WTC11 (cell line): ENCODE measurements around the gene CASP6. TPM values are rescaled to one million over a fixed set of nuclear protein-coding genes. Genes with fewer than 3 reads are reported as not detected.

Source experiments
- ATF1 ChIP-seq: sonication (generic); formaldehyde crosslinking; IDR thresholded peaks from 2 replicates; pipeline ENCODE4 v1.8.1; 2023; ENCODE audit warnings: mild to moderate bottlenecking, moderate library complexity, missing genetic modification reagents
- CBFB ChIP-seq: sonication (generic); formaldehyde crosslinking; IDR thresholded peaks from 2 replicates; pipeline ENCODE4 v1.8.1; 2022; ENCODE audit warnings: mild to moderate bottlenecking, low read depth, missing genetic modification reagents
- FOXK1 ChIP-seq: sonication (generic); formaldehyde crosslinking; IDR thresholded peaks from 2 replicates; pipeline ENCODE4 v1.8.0; 2022; ENCODE audit warnings: mild to moderate bottlenecking, moderate library complexity, missing genetic modification reagents
- FOXP1 ChIP-seq: sonication (generic); formaldehyde crosslinking; IDR thresholded peaks from 2 replicates; pipeline ENCODE4 v1.8.0; 2022; ENCODE audit warnings: missing genetic modification reagents, mild to moderate bottlenecking, moderate library complexity, borderline replicate concordance
- HMGA2 ChIP-seq: fragments of 250-450 bp; sonication (Bioruptor Pico); IDR thresholded peaks from 2 replicates; pipeline ENCODE4 v1.4.0; 2021; ENCODE audit warnings: mild to moderate bottlenecking, moderate library complexity
- JAZF1 ChIP-seq: fragments of 250-450 bp; sonication (Bioruptor Pico); IDR thresholded peaks from 2 replicates; pipeline ENCODE4 v1.9.0; 2021; ENCODE audit warnings: moderate library complexity, mild to moderate bottlenecking, inconsistent platforms
- JUN ChIP-seq: sonication (generic); formaldehyde crosslinking; IDR thresholded peaks from 2 replicates; pipeline ENCODE4 v1.8.0; 2023; ENCODE audit warnings: mild to moderate bottlenecking, missing genetic modification reagents
- NFATC4 ChIP-seq: fragments of 250-450 bp; sonication (Bioruptor Pico); IDR thresholded peaks from 2 replicates; pipeline ENCODE4 v1.9.0; 2021; ENCODE audit warnings: mild to moderate bottlenecking
- NFE2L1 ChIP-seq: sonication (generic); formaldehyde crosslinking; IDR thresholded peaks from 2 replicates; pipeline ENCODE4 v1.8.1; 2023; ENCODE audit warnings: missing genetic modification reagents
- NR1H2 ChIP-seq: sonication (generic); formaldehyde crosslinking; IDR thresholded peaks from 2 replicates; pipeline ENCODE4 v1.9.0; 2021; ENCODE audit warnings: mild to moderate bottlenecking, moderate library complexity, missing genetic modification reagents
- NR3C1 ChIP-seq: sonication (generic); formaldehyde crosslinking; conservative IDR thresholded peaks from 2 replicates; pipeline ENCODE4 v1.8.1; 2023; ENCODE audit warnings: low read depth, mild to moderate bottlenecking, missing genetic modification reagents
- OVOL2 ChIP-seq: fragments of 250-450 bp; sonication (Bioruptor Pico); IDR thresholded peaks from 2 replicates; pipeline ENCODE4 v1.9.0; 2021; ENCODE audit warnings: mild to moderate bottlenecking, borderline replicate concordance
- SMAD3 ChIP-seq: sonication (generic); formaldehyde crosslinking; IDR thresholded peaks from 2 replicates; pipeline ENCODE4 v1.8.0; 2022; ENCODE audit warnings: missing genetic modification reagents, mild to moderate bottlenecking, borderline replicate concordance
- SP1 ChIP-seq: sonication (generic); formaldehyde crosslinking; conservative IDR thresholded peaks from 2 replicates; pipeline ENCODE4 v1.8.1; 2022; ENCODE audit warnings: missing genetic modification reagents
- TEAD1 ChIP-seq: sonication (generic); formaldehyde crosslinking; IDR thresholded peaks from 2 replicates; pipeline ENCODE4 v1.8.0; 2022; ENCODE audit warnings: mild to moderate bottlenecking, missing genetic modification reagents
- TP53 ChIP-seq: sonication (generic); formaldehyde crosslinking; IDR thresholded peaks from 2 replicates; pipeline ENCODE4 v1.8.1; 2023; ENCODE audit warnings: mild to moderate bottlenecking, missing genetic modification reagents
- ZBTB21 ChIP-seq: sonication (generic); formaldehyde crosslinking; IDR thresholded peaks from 2 replicates; pipeline ENCODE4 v1.8.1; 2023; ENCODE audit warnings: mild to moderate bottlenecking, missing genetic modification reagents, borderline replicate concordance
- ZNF219 ChIP-seq: sonication (generic); formaldehyde crosslinking; IDR thresholded peaks from 2 replicates; pipeline ENCODE4 v1.8.0; 2023; ENCODE audit warnings: missing genetic modification reagents, mild to moderate bottlenecking, borderline replicate concordance
- total RNA-seq: library from RNA; stranded (reverse); gene quantifications from 3 replicates; pipeline ENCODE4 v1.2.3, GENCODE V29; 2021
- TF ChIP-seq, protein P1 (sequence below): fragments of 250-450 bp; sonication (Bioruptor Pico); IDR thresholded peaks from 2 replicates; pipeline ENCODE4 v1.9.0; 2021; ENCODE audit warnings: mild to moderate bottlenecking, borderline replicate concordance
- TF ChIP-seq, protein P2 (sequence below): fragments of 250-450 bp; sonication (Bioruptor Pico); IDR thresholded peaks from 2 replicates; pipeline ENCODE4 v1.8.0; 2021; ENCODE audit warnings: mild to moderate bottlenecking
- TF ChIP-seq, protein P3 (sequence below): sonication (generic); formaldehyde crosslinking; IDR thresholded peaks from 2 replicates; pipeline ENCODE4 v1.8.0; 2022; ENCODE audit warnings: missing genetic modification reagents
- TF ChIP-seq, protein P4 (sequence below): sonication (generic); formaldehyde crosslinking; IDR thresholded peaks from 2 replicates; pipeline ENCODE4 v1.8.1; 2023; ENCODE audit warnings: mild to moderate bottlenecking, moderate library complexity, missing genetic modification reagents
- TF ChIP-seq, protein P5 (sequence below): fragments of 250-450 bp; sonication (Bioruptor Pico); IDR thresholded peaks from 2 replicates; pipeline ENCODE4 v1.9.0; 2021; ENCODE audit warnings: moderate library complexity, mild to moderate bottlenecking, inconsistent platforms, borderline replicate concordance
- TF ChIP-seq, protein P6 (sequence below): sonication (generic); formaldehyde crosslinking; IDR thresholded peaks from 2 replicates; pipeline ENCODE4 v1.8.0; 2022; ENCODE audit warnings: mild to moderate bottlenecking, missing genetic modification reagents
- TF ChIP-seq, protein P7 (sequence below): fragments of 250-450 bp; sonication (Bioruptor Pico); IDR thresholded peaks from 2 replicates; pipeline ENCODE4 v2.1.2; 2022; ENCODE audit warnings: mild to moderate bottlenecking, moderate library complexity
- TF ChIP-seq, protein P8 (sequence below): sonication (generic); formaldehyde crosslinking; IDR thresholded peaks from 2 replicates; pipeline ENCODE4 v1.8.0; 2022; ENCODE audit warnings: mild to moderate bottlenecking, missing genetic modification reagents

The CASP6 gene
- total RNA-seq, 1 experiment from 2014 or later = 26.0 TPM

DNA sequence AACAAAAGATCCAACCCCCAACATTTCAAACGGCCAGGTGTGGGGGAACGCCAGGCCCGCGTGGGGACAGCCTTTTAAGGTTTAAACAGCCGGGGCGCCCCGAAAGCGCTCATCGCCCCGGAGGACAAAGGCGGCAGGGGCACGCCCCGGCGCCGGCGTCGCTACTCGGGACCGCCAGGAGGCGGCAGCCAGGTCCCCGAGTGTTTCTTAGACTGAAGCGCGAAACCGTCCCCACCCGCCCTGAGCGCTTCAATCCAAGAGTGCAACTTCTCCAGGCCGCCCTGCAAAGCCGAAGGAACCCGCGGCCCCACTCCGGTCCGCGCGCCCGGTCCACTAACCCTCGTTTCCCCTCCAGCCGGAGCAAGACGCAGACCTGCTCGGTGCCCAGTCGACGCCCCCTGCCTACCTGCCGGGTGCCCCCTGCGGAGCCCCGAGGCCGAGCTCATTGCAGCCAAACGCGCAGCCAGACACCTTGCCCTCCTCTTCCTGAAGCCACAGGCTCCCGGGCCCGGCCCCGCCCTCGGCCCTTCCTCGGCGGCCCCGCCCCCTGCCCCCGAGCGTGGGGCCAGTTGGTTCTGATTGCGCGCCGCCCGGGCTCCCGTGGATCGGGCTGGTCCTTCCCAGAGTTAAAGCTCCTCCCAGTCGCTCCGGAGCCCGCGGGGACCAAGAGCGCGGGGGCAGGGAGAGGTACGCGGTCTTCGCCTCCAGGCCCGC lies at the start of gene CASP6 (continued):
- TF ChIP-seq, protein P1, sequence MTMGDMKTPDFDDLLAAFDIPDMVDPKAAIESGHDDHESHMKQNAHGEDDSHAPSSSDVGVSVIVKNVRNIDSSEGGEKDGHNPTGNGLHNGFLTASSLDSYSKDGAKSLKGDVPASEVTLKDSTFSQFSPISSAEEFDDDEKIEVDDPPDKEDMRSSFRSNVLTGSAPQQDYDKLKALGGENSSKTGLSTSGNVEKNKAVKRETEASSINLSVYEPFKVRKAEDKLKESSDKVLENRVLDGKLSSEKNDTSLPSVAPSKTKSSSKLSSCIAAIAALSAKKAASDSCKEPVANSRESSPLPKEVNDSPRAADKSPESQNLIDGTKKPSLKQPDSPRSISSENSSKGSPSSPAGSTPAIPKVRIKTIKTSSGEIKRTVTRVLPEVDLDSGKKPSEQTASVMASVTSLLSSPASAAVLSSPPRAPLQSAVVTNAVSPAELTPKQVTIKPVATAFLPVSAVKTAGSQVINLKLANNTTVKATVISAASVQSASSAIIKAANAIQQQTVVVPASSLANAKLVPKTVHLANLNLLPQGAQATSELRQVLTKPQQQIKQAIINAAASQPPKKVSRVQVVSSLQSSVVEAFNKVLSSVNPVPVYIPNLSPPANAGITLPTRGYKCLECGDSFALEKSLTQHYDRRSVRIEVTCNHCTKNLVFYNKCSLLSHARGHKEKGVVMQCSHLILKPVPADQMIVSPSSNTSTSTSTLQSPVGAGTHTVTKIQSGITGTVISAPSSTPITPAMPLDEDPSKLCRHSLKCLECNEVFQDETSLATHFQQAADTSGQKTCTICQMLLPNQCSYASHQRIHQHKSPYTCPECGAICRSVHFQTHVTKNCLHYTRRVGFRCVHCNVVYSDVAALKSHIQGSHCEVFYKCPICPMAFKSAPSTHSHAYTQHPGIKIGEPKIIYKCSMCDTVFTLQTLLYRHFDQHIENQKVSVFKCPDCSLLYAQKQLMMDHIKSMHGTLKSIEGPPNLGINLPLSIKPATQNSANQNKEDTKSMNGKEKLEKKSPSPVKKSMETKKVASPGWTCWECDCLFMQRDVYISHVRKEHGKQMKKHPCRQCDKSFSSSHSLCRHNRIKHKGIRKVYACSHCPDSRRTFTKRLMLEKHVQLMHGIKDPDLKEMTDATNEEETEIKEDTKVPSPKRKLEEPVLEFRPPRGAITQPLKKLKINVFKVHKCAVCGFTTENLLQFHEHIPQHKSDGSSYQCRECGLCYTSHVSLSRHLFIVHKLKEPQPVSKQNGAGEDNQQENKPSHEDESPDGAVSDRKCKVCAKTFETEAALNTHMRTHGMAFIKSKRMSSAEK (CRISPR knock-in tag) = no peak
- TF ChIP-seq, protein P2, sequence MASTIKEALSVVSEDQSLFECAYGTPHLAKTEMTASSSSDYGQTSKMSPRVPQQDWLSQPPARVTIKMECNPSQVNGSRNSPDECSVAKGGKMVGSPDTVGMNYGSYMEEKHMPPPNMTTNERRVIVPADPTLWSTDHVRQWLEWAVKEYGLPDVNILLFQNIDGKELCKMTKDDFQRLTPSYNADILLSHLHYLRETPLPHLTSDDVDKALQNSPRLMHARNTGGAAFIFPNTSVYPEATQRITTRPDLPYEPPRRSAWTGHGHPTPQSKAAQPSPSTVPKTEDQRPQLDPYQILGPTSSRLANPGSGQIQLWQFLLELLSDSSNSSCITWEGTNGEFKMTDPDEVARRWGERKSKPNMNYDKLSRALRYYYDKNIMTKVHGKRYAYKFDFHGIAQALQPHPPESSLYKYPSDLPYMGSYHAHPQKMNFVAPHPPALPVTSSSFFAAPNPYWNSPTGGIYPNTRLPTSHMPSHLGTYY (CRISPR knock-in tag) = no peak
- TF ChIP-seq ZNF219 (0 out of 2 replicates have a peak, but pooled peaks have one; percentile 24), ZBTB21 (no peak), NFE2L1 (CRISPR knock-in tag) (no peak), SP1 (CRISPR knock-in tag) (peak; percentile 62), NR3C1 (CRISPR knock-in tag) (no peak), CBFB (CRISPR knock-in tag) (no peak), SMAD3 (CRISPR knock-in tag) (no peak), FOXP1 (CRISPR knock-in tag) (no peak), OVOL2 (CRISPR knock-in tag) (no peak), JAZF1 (CRISPR knock-in tag) (no peak), TEAD1 (CRISPR knock-in tag) (no peak), ATF1 (CRISPR knock-in tag) (no peak), HMGA2 (CRISPR knock-in tag) (no peak), JUN (CRISPR knock-in tag) (no peak), NR1H2 (CRISPR knock-in tag) (no peak), FOXK1 (no peak), TP53 (CRISPR knock-in tag) (no peak), NFATC4 (CRISPR knock-in tag) (0 out of 2 replicates have a peak, but pooled peaks have one; percentile 46)
- TF ChIP-seq, protein P3, sequence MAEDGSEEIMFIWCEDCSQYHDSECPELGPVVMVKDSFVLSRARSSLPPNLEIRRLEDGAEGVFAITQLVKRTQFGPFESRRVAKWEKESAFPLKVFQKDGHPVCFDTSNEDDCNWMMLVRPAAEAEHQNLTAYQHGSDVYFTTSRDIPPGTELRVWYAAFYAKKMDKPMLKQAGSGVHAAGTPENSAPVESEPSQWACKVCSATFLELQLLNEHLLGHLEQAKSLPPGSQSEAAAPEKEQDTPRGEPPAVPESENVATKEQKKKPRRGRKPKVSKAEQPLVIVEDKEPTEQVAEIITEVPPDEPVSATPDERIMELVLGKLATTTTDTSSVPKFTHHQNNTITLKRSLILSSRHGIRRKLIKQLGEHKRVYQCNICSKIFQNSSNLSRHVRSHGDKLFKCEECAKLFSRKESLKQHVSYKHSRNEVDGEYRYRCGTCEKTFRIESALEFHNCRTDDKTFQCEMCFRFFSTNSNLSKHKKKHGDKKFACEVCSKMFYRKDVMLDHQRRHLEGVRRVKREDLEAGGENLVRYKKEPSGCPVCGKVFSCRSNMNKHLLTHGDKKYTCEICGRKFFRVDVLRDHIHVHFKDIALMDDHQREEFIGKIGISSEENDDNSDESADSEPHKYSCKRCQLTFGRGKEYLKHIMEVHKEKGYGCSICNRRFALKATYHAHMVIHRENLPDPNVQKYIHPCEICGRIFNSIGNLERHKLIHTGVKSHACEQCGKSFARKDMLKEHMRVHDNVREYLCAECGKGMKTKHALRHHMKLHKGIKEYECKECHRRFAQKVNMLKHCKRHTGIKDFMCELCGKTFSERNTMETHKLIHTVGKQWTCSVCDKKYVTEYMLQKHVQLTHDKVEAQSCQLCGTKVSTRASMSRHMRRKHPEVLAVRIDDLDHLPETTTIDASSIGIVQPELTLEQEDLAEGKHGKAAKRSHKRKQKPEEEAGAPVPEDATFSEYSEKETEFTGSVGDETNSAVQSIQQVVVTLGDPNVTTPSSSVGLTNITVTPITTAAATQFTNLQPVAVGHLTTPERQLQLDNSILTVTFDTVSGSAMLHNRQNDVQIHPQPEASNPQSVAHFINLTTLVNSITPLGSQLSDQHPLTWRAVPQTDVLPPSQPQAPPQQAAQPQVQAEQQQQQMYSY (CRISPR knock-in tag) = peak; percentile 81
- TF ChIP-seq, protein P4, sequence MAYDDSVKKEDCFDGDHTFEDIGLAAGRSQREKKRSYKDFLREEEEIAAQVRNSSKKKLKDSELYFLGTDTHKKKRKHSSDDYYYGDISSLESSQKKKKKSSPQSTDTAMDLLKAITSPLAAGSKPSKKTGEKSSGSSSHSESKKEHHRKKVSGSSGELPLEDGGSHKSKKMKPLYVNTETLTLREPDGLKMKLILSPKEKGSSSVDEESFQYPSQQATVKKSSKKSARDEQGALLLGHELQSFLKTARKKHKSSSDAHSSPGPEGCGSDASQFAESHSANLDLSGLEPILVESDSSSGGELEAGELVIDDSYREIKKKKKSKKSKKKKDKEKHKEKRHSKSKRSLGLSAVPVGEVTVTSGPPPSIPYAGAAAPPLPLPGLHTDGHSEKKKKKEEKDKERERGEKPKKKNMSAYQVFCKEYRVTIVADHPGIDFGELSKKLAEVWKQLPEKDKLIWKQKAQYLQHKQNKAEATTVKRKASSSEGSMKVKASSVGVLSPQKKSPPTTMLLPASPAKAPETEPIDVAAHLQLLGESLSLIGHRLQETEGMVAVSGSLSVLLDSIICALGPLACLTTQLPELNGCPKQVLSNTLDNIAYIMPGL (CRISPR knock-in tag) = peak; percentile 68; the same call in 1 of the 2 replicates
- TF ChIP-seq, protein P5, sequence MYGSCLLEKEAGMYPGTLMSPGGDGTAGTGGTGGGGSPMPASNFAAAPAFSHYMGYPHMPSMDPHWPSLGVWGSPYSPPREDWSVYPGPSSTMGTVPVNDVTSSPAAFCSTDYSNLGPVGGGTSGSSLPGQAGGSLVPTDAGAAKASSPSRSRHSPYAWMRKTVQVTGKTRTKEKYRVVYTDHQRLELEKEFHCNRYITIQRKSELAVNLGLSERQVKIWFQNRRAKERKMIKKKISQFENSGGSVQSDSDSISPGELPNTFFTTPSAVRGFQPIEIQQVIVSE = no peak
- TF ChIP-seq, protein P6, sequence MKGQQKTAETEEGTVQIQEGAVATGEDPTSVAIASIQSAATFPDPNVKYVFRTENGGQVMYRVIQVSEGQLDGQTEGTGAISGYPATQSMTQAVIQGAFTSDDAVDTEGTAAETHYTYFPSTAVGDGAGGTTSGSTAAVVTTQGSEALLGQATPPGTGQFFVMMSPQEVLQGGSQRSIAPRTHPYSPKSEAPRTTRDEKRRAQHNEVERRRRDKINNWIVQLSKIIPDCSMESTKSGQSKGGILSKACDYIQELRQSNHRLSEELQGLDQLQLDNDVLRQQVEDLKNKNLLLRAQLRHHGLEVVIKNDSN = no peak
- TF ChIP-seq, protein P7, sequence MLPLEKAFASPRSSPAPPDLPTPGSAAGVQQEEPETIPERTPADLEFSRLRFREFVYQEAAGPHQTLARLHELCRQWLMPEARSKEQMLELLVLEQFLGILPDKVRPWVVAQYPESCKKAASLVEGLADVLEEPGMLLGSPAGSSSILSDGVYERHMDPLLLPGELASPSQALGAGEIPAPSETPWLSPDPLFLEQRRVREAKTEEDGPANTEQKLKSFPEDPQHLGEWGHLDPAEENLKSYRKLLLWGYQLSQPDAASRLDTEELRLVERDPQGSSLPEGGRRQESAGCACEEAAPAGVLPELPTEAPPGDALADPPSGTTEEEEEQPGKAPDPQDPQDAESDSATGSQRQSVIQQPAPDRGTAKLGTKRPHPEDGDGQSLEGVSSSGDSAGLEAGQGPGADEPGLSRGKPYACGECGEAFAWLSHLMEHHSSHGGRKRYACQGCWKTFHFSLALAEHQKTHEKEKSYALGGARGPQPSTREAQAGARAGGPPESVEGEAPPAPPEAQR (CRISPR knock-in tag) = no peak
- TF ChIP-seq, protein P8, sequence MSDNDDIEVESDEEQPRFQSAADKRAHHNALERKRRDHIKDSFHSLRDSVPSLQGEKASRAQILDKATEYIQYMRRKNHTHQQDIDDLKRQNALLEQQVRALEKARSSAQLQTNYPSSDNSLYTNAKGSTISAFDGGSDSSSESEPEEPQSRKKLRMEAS (CRISPR knock-in tag) = no peak
